H9 (cell line): Measurements from ENCODE around the gene ZNF646. TPM values are rescaled to one million over a fixed set of nuclear protein-coding genes. Genes with fewer than 3 reads are reported as not detected.
"Not testable (repeated sequence)": the region's sequence is repeated elsewhere in the genome, so short reads cannot be mapped to it uniquely, and the experiment has no call there.

Source experiments
- DNase-seq: peaks from one replicate; pipeline ENCODE4 v3.0.0-alpha.2; 2017
- H2AFZ ChIP-seq: one replicate; pipeline ENCODE4 v1.6.1; 2013; ENCODE audit warnings: mild to moderate bottlenecking, low read length, control low read depth, moderate library complexity
- H2AK5ac ChIP-seq: 2 replicates; pipeline ENCODE4 v1.6.1; 2013; ENCODE audit warnings: low read length, control low read depth, mixed read lengths; ENCODE audit not compliant: insufficient read length
- H2BK120ac ChIP-seq: one replicate; pipeline ENCODE4 v1.6.1; 2013; ENCODE audit warnings: low read depth, mild to moderate bottlenecking, low read length, control low read depth, inconsistent platforms; ENCODE audit not compliant: poor library complexity, severe bottlenecking
- H2BK12ac ChIP-seq: 2 replicates; pipeline ENCODE4 v1.6.1; 2013; ENCODE audit warnings: low read length, control low read depth, mixed read lengths, low read depth; ENCODE audit not compliant: insufficient read length
- H2BK15ac ChIP-seq: 2 replicates; pipeline ENCODE4 v1.6.1; 2013; ENCODE audit warnings: low read depth, low read length, control low read depth
- H2BK20ac ChIP-seq: one replicate; pipeline ENCODE4 v1.6.1; 2013; ENCODE audit warnings: low read depth, mild to moderate bottlenecking, low read length, control low read depth, inconsistent platforms; ENCODE audit not compliant: poor library complexity, severe bottlenecking
- H2BK5ac ChIP-seq: 2 replicates; pipeline ENCODE4 v1.6.1; 2013; ENCODE audit warnings: low read length, control low read depth, mixed read lengths; ENCODE audit not compliant: insufficient read length
- H3K14ac ChIP-seq: 2 replicates; pipeline ENCODE4 v1.6.1; 2013; ENCODE audit warnings: low read length, control low read depth; ENCODE audit not compliant: insufficient read depth
- H3K18ac ChIP-seq: 2 replicates; pipeline ENCODE4 v1.6.1; 2013; ENCODE audit warnings: low read depth, mild to moderate bottlenecking, mixed read lengths, low read length, control low read depth; ENCODE audit not compliant: insufficient read length
- H3K23ac ChIP-seq: 2 replicates; pipeline ENCODE4 v1.6.1; 2013; ENCODE audit warnings: low read length, control low read depth, mixed read lengths, low read depth; ENCODE audit not compliant: insufficient read length
- H3K23me2 ChIP-seq: 2 replicates; pipeline ENCODE4 v1.6.1; 2013; ENCODE audit warnings: low read depth, mild to moderate bottlenecking, mixed read lengths, low read length, control low read depth; ENCODE audit not compliant: insufficient read length, poor library complexity, severe bottlenecking
- H3K27ac ChIP-seq: 2 replicates; pipeline ENCODE4 v1.5.1; 2013; ENCODE audit warnings: low read length, control low read depth, mixed read lengths, low read depth; ENCODE audit not compliant: insufficient read length
- H3K27me3 ChIP-seq: 2 replicates; pipeline ENCODE4 v1.6.1; 2013; ENCODE audit warnings: low read length, control low read depth, inconsistent platforms; ENCODE audit not compliant: insufficient read depth
- H3K4ac ChIP-seq: 2 replicates; pipeline ENCODE4 v1.6.1; 2013; ENCODE audit warnings: low read depth, mild to moderate bottlenecking, control low read depth, inconsistent platforms, low read length, moderate library complexity
- H3K4me1 ChIP-seq: 2 replicates; pipeline ENCODE4 v1.6.1; 2013; ENCODE audit warnings: low read length, control low read depth, inconsistent platforms; ENCODE audit not compliant: insufficient read depth
- H3K4me2 ChIP-seq: 2 replicates; pipeline ENCODE4 v1.6.1; 2013; ENCODE audit warnings: low read length, control low read depth, mixed read lengths; ENCODE audit not compliant: insufficient read length, insufficient read depth
- H3K56ac ChIP-seq: 2 replicates; pipeline ENCODE4 v1.6.1; 2013; ENCODE audit warnings: low read depth, mild to moderate bottlenecking, mixed read lengths, low read length, control low read depth; ENCODE audit not compliant: insufficient read length
- H3K79me1 ChIP-seq: 2 replicates; pipeline ENCODE4 v1.6.1; 2013; ENCODE audit warnings: low read depth, mild to moderate bottlenecking, moderate library complexity, low read length, control low read depth, inconsistent platforms; ENCODE audit not compliant: insufficient read depth, poor library complexity, severe bottlenecking
- H3K79me2 ChIP-seq: 2 replicates; pipeline ENCODE4 v1.6.1; 2013; ENCODE audit warnings: low read length, control low read depth, inconsistent platforms; ENCODE audit not compliant: insufficient read depth
- H3K9ac ChIP-seq: 2 replicates; pipeline ENCODE4 v1.6.1; 2013; ENCODE audit warnings: low read length, control low read depth, mixed read lengths; ENCODE audit not compliant: insufficient read length; ENCODE audit errors: extremely low read depth
- H3K9me3 ChIP-seq: one replicate; pipeline ENCODE4 v1.6.1; 2013; ENCODE audit warnings: low read depth, low read length, inconsistent platforms; ENCODE audit not compliant: control insufficient read depth
- H3T11ph ChIP-seq: one replicate; pipeline ENCODE4 v1.6.1; 2013; ENCODE audit warnings: mild to moderate bottlenecking, low read length, control low read depth, inconsistent platforms
- H4K20me1 ChIP-seq: one replicate; pipeline ENCODE4 v1.6.1; 2013; ENCODE audit not compliant: control insufficient read depth, insufficient read length, insufficient read depth
- H4K5ac ChIP-seq: 2 replicates; pipeline ENCODE4 v1.6.1; 2013; ENCODE audit warnings: low read depth, mild to moderate bottlenecking, mixed read lengths, low read length, control low read depth; ENCODE audit not compliant: insufficient read length
- H4K8ac ChIP-seq: replicated peaks from 2 replicates; pipeline ENCODE4 v1.6.1; 2013; ENCODE audit warnings: low read length, control low read depth, mixed read lengths, low read depth; ENCODE audit not compliant: insufficient read length
- H4K91ac ChIP-seq: 2 replicates; pipeline ENCODE4 v1.6.1; 2013; ENCODE audit warnings: low read depth, mild to moderate bottlenecking, moderate library complexity, mixed read lengths, low read length, control low read depth; ENCODE audit not compliant: insufficient read length
- H3K27ac Mint-ChIP-seq, 3 experiments: 2 replicates in 2 of 3; 3 replicates in 1 of 3; pipeline ENCODE4 v1.8.0; 2020 to 2021; ENCODE audit warnings: mixed read lengths in 3 of 3, mild to moderate bottlenecking in 1 of 3, moderate library complexity in 1 of 3
- H3K27me3 Mint-ChIP-seq: 2 replicates; pipeline ENCODE4 v1.8.0; 2021; ENCODE audit warnings: low read depth, mild to moderate bottlenecking, moderate library complexity, mixed read lengths
- H3K36me3 Mint-ChIP-seq, 3 experiments: 2 replicates in 2 of 3; 3 replicates in 1 of 3; pipeline ENCODE4 v1.8.0; 2020 to 2021; ENCODE audit warnings: low read depth in 3 of 3, mixed read lengths in 3 of 3; ENCODE audit not compliant: insufficient read depth in 1 of 3
- H3K4me1 Mint-ChIP-seq, 2 experiments: 2 replicates each; pipeline ENCODE4 v1.8.0; 2020; ENCODE audit warnings: mixed read lengths in 2 of 2
- H3K4me3 Mint-ChIP-seq, 2 experiments: 2 replicates in 1 of 2; 3 replicates in 1 of 2; pipeline ENCODE4 v1.8.0; 2020 to 2021; ENCODE audit warnings: mild to moderate bottlenecking in 2 of 2, mixed read lengths in 2 of 2, moderate library complexity in 1 of 2
- H3K9me3 Mint-ChIP-seq, 2 experiments: 2 replicates in 1 of 2; 3 replicates in 1 of 2; pipeline ENCODE4 v1.8.0; 2020; ENCODE audit warnings: mild to moderate bottlenecking in 2 of 2, mixed read lengths in 2 of 2, moderate library complexity in 1 of 2
- CTCF ChIP-seq: fragments of 200-600 bp; sonication (generic); conservative IDR thresholded peaks from 3 replicates; pipeline ENCODE4 v1.8.0; 2021; ENCODE audit warnings: antibody characterized with exemption, mild to moderate bottlenecking
- WGBS: extraction: QIAGEN DNeasy Blood & Tissue Kit; methylation state at CpG from one replicate; pipeline ENCODE4 v1.1.7; 2013; ENCODE audit warnings: missing lambda C conversion rate, low lambda C conversion rate, mixed read lengths; ENCODE audit not compliant: insufficient read length; ENCODE audit errors: extremely low coverage; 5-methylcytosine and 5-hydroxymethylcytosine counted together
- total RNA-seq: library from RNA; stranded (reverse); gene quantifications from 2 replicates; pipeline ENCODE4 v1.2.1, GENCODE V29; 2021

Gene ZNF646
- total RNA-seq, 1 experiment from 2014 or later, result 29.2 TPM

- Histone ChIP-seq H3K23me2 (no peaks in the 10 kb centered on the region), H3K9me3 (no peaks in the 10 kb centered on the region), H3K79me2 (no peaks in the 10 kb centered on the region), H3K4ac (no peak overlapping the region), H2AK5ac (no peak overlapping the region), H3T11ph (no peak overlapping the region), H2BK5ac (no peak overlapping the region), H2BK12ac (no peak overlapping the region), H2BK20ac (no peak overlapping the region), H3K56ac (no peak overlapping the region), H4K8ac (no peak overlapping the region), H3K4me2 (no peak overlapping the region), H3K79me1 (no peaks in the 10 kb centered on the region), H4K20me1 (no peaks in the 10 kb centered on the region), H2AFZ (no peak overlapping the region), H2BK120ac (no peak overlapping the region), H3K27me3 (no peaks in the 10 kb centered on the region), H3K4me1 (peaks cover 2% of the 10 kb centered on the region; the same call in 1 of the 2 replicates), H3K23ac (no peak overlapping the region), H2BK15ac (no peak overlapping the region), H3K27ac (no peak overlapping the region), H4K5ac (no peak overlapping the region), H3K18ac (no peak overlapping the region), H3K14ac (no peak overlapping the region), H4K91ac (no peak overlapping the region), H3K9ac (no peak overlapping the region)
- H3K9me3 Mint-ChIP-seq, result peaks cover 2 to 4% of the 10 kb centered on the region in 2 experiments; a peak in 3 of 5 replicates
- no CpG with 5 or more reads among the region's 4 CpGs for WGBS
- H3K4me1 Mint-ChIP-seq, result peaks cover 4 to 5% of the 10 kb centered on the region in 2 experiments; a peak in 3 of 4 replicates
- TF ChIP-seq CTCF, result no peak
- no peak for DNase-seq
- no peak overlapping the region for H3K27ac Mint-ChIP-seq
- H3K36me3 Mint-ChIP-seq, result no peaks in the 10 kb centered on the region
- H3K27me3 Mint-ChIP-seq, result peaks cover 19% of the 10 kb centered on the region
- H3K4me3 Mint-ChIP-seq, result no peak overlapping the region
Observed at GRCh38 chr16:31099860-31100638, 25.8 kb downstream of the ZNF646 start.

DNA sequence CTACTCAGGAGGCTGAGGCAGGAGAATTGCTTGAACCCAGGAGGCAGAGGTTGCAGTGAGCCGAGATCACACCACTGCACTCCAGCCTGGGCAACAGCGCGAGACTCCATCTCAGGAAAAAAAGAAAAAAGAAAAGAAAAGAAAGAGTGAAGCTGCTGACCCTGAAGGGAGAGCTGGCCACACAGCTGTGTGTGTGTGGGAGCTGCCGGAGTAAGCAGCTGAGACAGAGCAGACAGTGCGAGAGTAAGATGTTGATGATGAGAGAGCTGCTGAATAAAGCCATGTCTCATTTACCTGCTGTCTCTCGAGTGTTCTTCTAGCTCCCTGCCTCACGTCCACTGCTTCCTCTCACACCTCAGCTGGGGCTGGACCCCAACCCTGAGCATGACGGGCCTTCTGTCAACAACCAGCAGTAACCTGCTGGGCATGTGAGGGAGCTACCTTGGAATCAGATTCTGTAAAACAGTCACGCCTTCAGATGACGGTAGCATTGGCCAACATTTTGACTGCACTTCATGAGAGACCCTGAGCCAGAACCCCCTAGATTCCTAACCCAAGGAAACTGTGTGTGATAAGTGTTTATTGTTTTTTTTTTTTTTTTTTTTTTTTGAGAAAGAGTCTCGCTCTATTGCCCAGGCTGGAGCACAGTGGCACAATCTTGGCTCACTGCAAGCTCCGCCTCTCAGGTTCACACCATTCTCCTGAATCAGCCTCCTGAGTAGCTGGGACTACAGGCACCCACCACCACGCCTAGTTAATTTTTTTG lies 26.8 kb downstream of the ZNF646 start:
- not testable (repeated sequence) for H3K4me2 ChIP-seq, H4K20me1 ChIP-seq, H2AFZ ChIP-seq, H2BK15ac ChIP-seq, H4K8ac ChIP-seq, H3K4me1 Mint-ChIP-seq, H2BK5ac ChIP-seq, H3K14ac ChIP-seq, H3K79me2 ChIP-seq, H3K23me2 ChIP-seq, H3K9me3 Mint-ChIP-seq, H3K27ac Mint-ChIP-seq, DNase-seq, H4K5ac ChIP-seq, H2BK20ac ChIP-seq, H3K23ac ChIP-seq, H3K27me3 ChIP-seq, H3T11ph ChIP-seq, H2AK5ac ChIP-seq, H3K56ac ChIP-seq, H3K18ac ChIP-seq, H2BK12ac ChIP-seq, H4K91ac ChIP-seq, H3K79me1 ChIP-seq, H3K9ac ChIP-seq, H3K36me3 Mint-ChIP-seq, H3K4ac ChIP-seq, H3K27ac ChIP-seq, H3K4me1 ChIP-seq, H3K4me3 Mint-ChIP-seq, H2BK120ac ChIP-seq, H3K9me3 ChIP-seq
- WGBS, result no CpG with 5 or more reads among the region's 13 CpGs
- peaks cover 19% of the 10 kb centered on the region for H3K27me3 Mint-ChIP-seq
